ENCODE results near the gene REEP3. TPM values are rescaled to one million over a fixed set of nuclear protein-coding genes. Genes with fewer than 3 reads are reported as not detected.

Gene REEP3
- total and polyA plus RNA-seq, 2 of the 8 experiments (the other 6 are each of a cell fraction or from before 2014, with no cell fraction given), result 5.8 to 31.5 TPM

DNA sequence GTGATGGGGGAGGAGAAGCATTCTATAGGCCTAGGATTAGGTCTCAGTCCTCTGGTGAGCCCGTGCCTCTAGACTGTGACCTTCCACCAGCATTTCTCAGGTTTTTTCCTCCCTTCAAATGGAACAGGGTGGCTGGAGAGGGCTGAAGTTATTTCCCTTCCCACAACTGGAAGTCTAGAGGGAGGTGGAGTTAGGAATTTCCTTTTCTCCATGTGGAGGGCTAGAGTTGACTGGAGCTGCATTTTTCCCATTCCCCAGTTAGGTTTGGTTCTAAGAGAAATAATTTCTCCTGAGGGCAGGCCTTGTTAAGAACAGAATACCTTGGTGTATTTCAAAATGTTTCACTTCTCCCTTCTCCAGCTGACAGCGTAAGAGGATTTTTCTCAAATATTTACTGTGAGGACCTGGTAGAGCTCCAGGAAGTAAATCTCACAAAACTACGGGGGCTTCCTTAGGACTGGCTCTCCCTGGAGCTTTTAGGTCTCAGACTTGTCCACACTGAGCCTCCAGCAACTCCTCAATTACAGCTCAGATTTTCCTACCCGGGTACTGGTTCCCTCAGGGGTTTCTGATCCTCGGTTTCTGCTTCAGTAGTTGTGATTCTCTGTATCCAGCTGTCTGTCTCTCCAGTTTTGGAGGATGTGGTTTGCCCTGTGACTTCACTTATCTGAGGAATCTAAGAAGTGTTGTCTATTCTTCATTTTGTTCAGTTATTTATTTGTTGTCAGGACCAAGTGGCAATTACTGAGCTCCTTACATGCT, 6.0 kb upstream of the REEP3 start (continued):
- TF ChIP-seq, protein P1, sequence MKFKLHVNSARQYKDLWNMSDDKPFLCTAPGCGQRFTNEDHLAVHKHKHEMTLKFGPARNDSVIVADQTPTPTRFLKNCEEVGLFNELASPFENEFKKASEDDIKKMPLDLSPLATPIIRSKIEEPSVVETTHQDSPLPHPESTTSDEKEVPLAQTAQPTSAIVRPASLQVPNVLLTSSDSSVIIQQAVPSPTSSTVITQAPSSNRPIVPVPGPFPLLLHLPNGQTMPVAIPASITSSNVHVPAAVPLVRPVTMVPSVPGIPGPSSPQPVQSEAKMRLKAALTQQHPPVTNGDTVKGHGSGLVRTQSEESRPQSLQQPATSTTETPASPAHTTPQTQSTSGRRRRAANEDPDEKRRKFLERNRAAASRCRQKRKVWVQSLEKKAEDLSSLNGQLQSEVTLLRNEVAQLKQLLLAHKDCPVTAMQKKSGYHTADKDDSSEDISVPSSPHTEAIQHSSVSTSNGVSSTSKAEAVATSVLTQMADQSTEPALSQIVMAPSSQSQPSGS (IDR thresholded peaks at IDR 0.05; ENCODE audit: low read length), result no peak

All from H1 (cell line).